Measurements from ENCODE around the gene TRIM17.

The TRIM17 gene

DNA sequence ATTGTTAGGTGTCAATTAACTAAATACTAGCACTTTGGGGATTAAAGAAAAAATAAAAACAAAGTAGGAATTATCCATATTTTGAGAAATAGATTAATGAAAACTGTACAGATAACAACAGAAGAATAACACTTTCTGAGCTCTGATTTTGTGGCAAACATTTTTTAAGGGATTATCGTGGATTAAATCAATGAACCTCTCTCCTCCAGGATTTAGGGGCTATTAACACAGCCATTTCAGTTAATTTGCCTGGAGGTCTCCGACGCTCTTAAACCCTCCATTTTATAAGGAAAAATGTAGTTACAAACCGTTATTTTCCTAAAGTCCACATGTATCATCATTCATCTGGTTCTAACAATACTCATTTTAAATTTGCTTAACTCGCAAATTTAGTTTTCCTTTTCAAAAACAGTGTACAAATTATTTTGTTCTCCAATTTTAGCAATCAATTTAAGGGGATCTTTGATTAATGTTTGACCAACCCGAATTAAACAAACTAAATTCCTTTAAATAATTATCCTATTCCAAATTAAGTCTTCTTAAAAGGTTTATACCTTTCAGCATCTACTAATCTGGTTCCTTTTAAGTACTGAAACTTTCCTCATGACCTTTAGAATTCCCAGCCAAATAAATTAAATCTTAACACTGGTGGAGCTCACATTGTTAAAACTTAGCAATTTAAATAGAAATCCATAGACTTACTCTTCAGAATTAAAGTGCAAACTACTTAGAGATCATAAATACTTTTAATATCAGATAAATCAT, 39.8 kb upstream of the TRIM17 start:
- in situ Hi-C loops (cut with MboI; ENCODE audit: low sequenced_read_pairs), result loop anchor here (10.0 kb wide), 1 partner anchor 322 kb away; no protein-coding TSS in a partner anchor
- Histone ChIP-seq H3K27me3 (ENCODE audit: low read depth) (no peaks in the 10 kb centered on the region), H3K4me3 (peak overlapping the region; percentile 81), H3K36me3 (replicated peaks) (no peaks in the 10 kb centered on the region; the same call in 1 of the 2 replicates), H3K4me1 (peaks cover 14% of the 10 kb centered on the region), H3K9me3 (no peaks in the 10 kb centered on the region)
- DNase-seq (ENCODE audit: low spot score in 2 of 2), result peak in 1 of 2 experiments; percentile 65

DNA sequence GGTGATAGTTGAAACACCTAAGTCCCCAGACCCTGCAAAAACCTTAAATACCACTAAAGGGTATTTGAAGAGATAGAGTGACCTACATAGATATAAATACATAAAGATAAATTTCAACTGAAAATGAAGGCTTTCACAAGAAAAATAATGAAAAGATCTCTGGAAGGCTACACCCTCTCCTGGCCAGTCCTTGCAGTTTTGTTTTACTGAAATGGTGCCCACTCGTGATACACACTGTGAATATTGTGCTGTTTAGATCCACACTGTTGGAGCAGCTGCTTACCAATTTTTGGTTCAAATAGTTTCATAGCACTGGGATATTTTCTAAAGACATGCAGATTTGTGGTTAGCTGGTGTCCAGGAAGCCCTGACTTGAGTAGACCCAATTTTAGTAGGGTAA, 39.1 kb upstream of the TRIM17 start:
- Histone ChIP-seq H3K9me3 (no peaks in the 10 kb centered on the region), H3K4me3 (peak overlapping the region; percentile 81), H3K4me1 (peaks cover 13% of the 10 kb centered on the region), H3K27me3 (ENCODE audit: low read depth) (no peaks in the 10 kb centered on the region), H3K36me3 (replicated peaks) (no peaks in the 10 kb centered on the region; the same call in 1 of the 2 replicates)
- in situ Hi-C loops (cut with MboI; ENCODE audit: low sequenced_read_pairs), result loop anchor here (10.0 kb wide), 1 partner anchor 321 kb away; no protein-coding TSS in a partner anchor
- DNase-seq (ENCODE audit: low spot score in 2 of 2), result no peak

DNA sequence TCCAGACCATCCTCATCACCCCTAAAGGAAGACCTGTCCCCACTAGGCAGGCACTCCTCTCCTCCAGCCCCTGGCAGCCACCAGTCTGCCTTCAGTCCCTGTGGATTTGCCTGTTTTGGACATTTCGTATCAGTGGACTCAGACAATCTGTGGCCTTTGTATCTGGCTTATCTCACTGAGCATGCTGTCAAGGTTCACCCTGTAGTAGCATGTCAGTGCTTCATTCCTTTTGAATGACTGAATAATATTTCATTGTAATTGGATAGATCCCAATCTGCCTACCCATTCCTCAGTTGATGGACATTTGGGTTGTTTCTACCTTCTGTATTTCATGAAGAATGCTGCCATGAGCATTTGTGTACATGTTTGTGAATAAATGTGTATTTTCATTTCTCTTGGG, 37.6 kb upstream of the TRIM17 start:
- in situ Hi-C loops (cut with MboI; ENCODE audit: low sequenced_read_pairs), result loop anchor here (10.0 kb wide), 1 partner anchor 319 kb away; no protein-coding TSS in a partner anchor
- H3K4me3 ChIP-seq, result no peak overlapping the region
- peaks cover 10% of the 10 kb centered on the region for H3K4me1 ChIP-seq
- H3K27me3 ChIP-seq (ENCODE audit: low read depth), result no peaks in the 10 kb centered on the region
- no peaks in the 10 kb centered on the region for H3K9me3 ChIP-seq
- no peaks in the 10 kb centered on the region; the same call in 1 of the 2 replicates for H3K36me3 ChIP-seq (replicated peaks)
- DNase-seq (ENCODE audit: low spot score in 2 of 2), result no peak

DNA sequence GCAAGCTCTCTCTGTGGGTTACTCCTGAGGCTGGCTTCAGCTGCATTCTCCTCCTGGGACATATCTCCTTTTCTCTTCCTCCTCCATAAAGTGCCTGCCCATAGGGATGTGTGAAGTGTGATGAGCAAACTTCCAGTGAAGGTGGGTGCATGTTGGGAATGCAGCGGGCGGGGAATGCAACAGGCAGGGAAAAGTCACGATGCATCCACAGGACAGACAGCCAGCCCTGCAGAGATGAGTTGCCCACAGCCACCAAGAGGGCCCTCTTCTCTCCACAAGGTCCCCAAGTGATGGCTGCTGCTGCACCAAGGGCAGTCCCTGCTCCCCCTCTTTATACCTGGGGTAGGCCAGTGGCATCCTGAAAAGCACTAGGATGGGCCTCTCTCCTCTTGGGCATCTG, 37.0 kb upstream of the TRIM17 start:
- DNase-seq (ENCODE audit: low spot score in 2 of 2), result no peak
- no peaks in the 10 kb centered on the region; the same call in 1 of the 2 replicates for H3K36me3 ChIP-seq (replicated peaks)
- in situ Hi-C loops (cut with MboI; ENCODE audit: low sequenced_read_pairs), result loop anchor here (10.0 kb wide), 1 partner anchor 319 kb away; no protein-coding TSS in a partner anchor
- no peaks in the 10 kb centered on the region for H3K9me3 ChIP-seq
- no peak overlapping the region for H3K4me3 ChIP-seq
- H3K4me1 ChIP-seq, result peaks cover 10% of the 10 kb centered on the region
- H3K27me3 ChIP-seq (ENCODE audit: low read depth), result no peaks in the 10 kb centered on the region

DNA sequence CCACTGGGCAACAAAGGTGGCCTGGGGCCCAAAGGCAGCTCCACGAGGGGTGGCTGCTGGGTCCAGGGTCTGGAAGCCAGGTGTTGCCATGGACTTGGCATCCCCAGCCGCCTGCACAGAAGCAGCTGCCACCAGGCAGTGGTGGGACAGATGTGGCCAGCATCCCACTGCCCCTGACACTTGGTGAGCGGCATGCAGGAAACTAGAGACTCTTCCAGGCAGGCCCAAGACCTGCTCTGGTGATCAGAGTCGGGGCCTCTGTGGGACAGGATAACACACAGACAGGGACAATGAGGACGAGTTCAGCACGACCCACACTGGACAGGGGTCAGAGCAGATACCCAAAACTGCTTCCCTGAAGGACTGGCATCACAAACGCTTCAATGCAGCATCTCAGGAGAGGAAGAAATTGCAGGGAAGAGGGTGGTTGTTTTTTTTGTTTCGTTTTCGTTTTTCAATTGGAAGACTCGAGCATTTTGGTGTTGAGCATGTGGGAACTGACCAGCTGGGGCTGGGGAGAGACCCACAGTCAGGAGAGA, 36.4 kb upstream of the TRIM17 start:
- Histone ChIP-seq H3K4me1 (peaks cover 10% of the 10 kb centered on the region), H3K4me3 (no peak overlapping the region), H3K27me3 (ENCODE audit: low read depth) (no peaks in the 10 kb centered on the region), H3K9me3 (no peaks in the 10 kb centered on the region), H3K36me3 (replicated peaks) (no peaks in the 10 kb centered on the region; the same call in 1 of the 2 replicates)
- in situ Hi-C loops (cut with MboI; ENCODE audit: low sequenced_read_pairs), result loop anchor here (10.0 kb wide), 1 partner anchor 318 kb away; no protein-coding TSS in a partner anchor
- DNase-seq (ENCODE audit: low spot score in 2 of 2), result no peak

DNA sequence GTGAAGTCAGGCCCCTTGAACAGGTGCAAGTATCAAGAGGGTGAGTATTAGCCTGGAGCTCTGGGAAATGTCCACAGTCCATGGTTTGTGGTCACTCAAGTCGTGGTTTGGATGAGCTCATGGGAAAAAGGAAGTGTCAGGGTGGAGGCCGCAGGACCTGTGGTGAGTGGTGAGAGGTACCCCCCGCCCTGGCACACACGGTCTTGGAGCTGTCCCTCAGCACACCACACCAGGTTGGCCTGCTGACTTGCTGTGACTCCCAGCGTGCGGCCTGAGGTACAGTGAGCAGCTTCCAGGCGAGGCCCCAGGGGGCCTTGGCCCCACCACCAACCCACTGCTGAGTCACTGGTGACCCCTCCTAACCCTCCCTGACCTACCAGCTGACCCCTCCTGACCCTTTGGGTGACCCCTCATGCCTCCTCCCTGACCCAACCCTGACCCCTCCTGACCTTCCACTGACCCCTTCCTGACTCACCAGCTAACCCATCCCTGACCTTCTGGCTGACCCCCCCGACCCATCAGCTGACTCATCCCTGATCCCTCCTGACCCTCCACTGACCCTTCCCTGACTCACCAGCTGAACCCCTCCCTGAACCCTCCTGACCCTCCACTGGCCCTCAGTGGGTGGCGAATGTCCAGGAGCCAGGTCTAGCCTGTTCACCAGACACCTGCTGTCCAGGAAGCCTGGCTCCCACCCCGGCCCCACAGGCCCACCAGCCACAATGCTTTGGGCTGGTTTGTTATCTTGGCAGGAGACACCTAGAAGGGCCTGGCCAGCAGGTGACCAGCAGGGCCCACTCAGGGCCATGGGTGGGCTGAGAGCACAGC, 35.7 kb upstream of the TRIM17 start:
- Histone ChIP-seq H3K36me3 (replicated peaks) (no peaks in the 10 kb centered on the region; the same call in 1 of the 2 replicates), H3K27me3 (ENCODE audit: low read depth) (no peaks in the 10 kb centered on the region), H3K4me1 (peaks cover 10% of the 10 kb centered on the region), H3K9me3 (no peaks in the 10 kb centered on the region), H3K4me3 (no peak overlapping the region)
- no peak for DNase-seq (ENCODE audit: low spot score in 2 of 2)
- in situ Hi-C loops (cut with MboI; ENCODE audit: low sequenced_read_pairs), result loop anchor here (10.0 kb wide), 1 partner anchor 318 kb away; no protein-coding TSS in a partner anchor

DNA sequence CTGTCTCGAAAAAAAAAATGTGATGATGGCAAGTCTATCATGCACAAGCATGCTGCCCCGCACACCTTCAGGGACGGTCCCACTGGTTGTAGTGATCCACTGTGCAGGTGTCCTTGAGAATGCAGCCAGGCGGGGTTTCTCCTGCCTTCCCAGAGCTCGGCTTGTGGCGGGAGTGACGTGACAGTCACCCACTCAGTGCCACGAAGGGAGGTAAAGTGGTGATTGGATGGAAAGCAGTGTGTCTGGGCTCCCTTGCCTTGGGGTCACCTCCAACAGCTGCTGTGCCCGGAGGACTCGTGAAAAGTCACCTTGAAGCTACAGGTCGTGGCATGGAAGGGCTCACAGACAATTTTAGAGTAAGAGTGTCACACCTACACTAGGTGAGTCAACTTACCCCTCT, 33.5 kb upstream of the TRIM17 start:
- Histone ChIP-seq H3K4me1 (peaks cover under 1% of the 10 kb centered on the region; the same call in 1 of the 2 replicates), H3K36me3 (replicated peaks) (no peaks in the 10 kb centered on the region; the same call in 1 of the 2 replicates), H3K4me3 (no peak overlapping the region), H3K9me3 (no peaks in the 10 kb centered on the region), H3K27me3 (ENCODE audit: low read depth) (no peaks in the 10 kb centered on the region)
- no peak for DNase-seq (ENCODE audit: low spot score in 2 of 2)
- in situ Hi-C loops (cut with MboI; ENCODE audit: low sequenced_read_pairs), result loop anchor here (10.0 kb wide), 1 partner anchor 315 kb away; no protein-coding TSS in a partner anchor

DNA sequence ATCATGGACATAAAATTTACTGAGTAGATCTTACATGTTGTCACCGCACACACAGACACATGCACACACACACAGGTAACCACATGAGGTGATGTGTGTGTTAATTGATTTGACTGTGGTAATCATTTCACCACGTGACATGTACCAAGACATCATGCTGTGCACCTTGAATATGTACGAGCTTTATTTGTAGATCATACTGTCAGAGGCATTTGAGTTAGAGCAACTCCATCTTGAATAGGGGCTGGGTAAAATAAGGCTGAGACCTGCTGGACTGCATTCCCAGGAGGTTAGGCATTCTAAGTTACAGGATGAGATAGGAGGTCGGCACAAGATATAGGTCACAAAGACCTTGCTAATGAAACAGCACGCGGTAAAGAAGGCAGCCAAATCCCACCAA, 31.7 kb upstream of the TRIM17 start:
- H3K4me1 ChIP-seq, result no peaks in the 10 kb centered on the region

DNA sequence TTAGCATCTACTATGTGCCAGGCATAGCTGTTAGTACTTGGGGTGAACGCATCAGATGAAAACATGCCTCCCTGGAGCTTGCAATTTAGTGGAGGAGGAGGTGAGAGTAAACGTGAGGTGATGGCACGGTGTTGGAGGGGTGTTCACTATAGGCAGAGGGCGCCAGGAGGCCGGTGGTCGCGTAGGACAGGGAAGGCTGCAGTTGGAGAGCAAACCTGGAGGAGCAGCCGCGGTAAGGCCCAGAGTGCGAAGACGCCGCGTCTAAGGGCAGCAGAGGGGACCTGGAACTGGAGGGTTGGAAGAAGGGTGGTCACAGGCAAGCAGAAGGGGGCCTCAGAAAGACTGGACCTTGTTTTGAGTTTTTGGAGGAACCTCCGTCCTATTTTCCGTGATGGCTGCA, 30.2 kb upstream of the TRIM17 start:
- in situ Hi-C loops (cut with MboI; ENCODE audit: low sequenced_read_pairs), result no loop called here
- no peaks in the 10 kb centered on the region for H3K4me1 ChIP-seq
- no peaks in the 10 kb centered on the region for H3K36me3 ChIP-seq (replicated peaks)
- no peak overlapping the region for H3K4me3 ChIP-seq
- no peaks in the 10 kb centered on the region for H3K9me3 ChIP-seq
- no peak for DNase-seq (ENCODE audit: low spot score in 2 of 2)
- H3K27me3 ChIP-seq (ENCODE audit: low read depth), result no peaks in the 10 kb centered on the region

More for the DNA sequence above, 31.7 kb upstream of the TRIM17 start:
- Histone ChIP-seq H3K9me3 (no peaks in the 10 kb centered on the region), H3K36me3 (replicated peaks) (no peaks in the 10 kb centered on the region), H3K27me3 (ENCODE audit: low read depth) (no peaks in the 10 kb centered on the region), H3K4me3 (no peak overlapping the region)
- DNase-seq (ENCODE audit: low spot score in 2 of 2), result no peak
- in situ Hi-C loops (cut with MboI; ENCODE audit: low sequenced_read_pairs), result no loop called here

DNA sequence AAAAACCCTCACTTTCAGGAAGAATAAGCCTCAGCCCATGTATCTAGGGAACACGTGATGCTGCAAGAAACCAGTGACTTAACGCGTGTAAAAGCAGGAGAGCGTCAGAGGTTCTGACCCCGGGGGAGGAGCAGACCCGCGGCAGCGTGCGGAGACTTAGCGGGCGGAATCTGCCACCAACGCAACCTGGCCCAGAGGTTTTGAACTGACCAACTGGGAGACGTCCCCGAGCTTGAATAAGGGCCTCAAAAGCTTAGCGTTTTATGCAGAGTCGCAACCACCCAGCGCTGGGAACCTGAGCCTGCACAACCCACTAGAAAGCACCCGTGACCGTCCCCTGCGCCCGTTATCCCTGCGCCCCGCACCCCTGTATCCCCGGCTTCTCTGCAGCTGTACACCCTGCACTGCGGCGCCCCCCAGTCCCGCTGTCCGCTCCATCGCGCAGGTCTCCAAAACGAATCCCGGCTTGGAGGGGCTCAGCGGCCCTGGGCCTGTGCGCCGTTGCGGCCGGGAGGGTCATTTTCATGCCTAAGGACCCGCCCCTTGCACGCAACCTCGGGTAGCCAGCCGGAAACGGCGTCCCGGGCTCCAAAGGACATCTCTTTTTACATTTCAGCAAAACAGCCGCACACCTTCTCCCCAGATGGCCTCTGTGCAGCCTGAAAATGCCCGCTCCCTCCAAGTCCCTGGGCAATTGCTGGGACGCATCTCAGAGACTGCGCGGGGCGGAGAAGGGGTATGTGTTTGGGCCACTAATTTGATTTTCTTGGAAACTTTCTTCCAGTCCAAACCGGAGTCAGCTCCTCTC, 29.4 kb upstream of the TRIM17 start:
- Histone ChIP-seq H3K9me3 (no peaks in the 10 kb centered on the region), H3K4me3 (no peak overlapping the region), H3K4me1 (no peaks in the 10 kb centered on the region), H3K27me3 (ENCODE audit: low read depth) (no peaks in the 10 kb centered on the region), H3K36me3 (replicated peaks) (no peaks in the 10 kb centered on the region)
- DNase-seq (ENCODE audit: low spot score in 2 of 2), result no peak
- in situ Hi-C loops (cut with MboI; ENCODE audit: low sequenced_read_pairs), result no loop called here

DNA sequence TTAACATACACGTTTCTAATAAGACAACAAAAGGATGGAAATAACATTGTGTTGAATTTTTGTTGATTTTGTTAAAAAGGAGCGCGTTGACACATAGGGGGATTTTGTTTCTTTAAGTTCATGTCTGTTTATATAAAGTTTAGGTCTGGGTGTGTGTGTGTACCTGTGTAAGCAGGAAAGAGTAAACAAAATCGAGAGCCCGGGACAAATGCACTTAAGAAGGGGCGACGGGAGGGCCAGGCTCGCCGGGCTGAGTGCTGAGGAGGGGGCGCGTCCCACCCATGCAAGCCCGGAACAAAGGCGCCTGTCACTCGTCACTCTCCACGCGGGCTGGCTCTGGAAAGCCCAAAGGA, 28.8 kb upstream of the TRIM17 start:
- Histone ChIP-seq H3K36me3 (replicated peaks) (no peaks in the 10 kb centered on the region), H3K27me3 (ENCODE audit: low read depth) (no peaks in the 10 kb centered on the region), H3K4me3 (no peak overlapping the region), H3K4me1 (no peaks in the 10 kb centered on the region), H3K9me3 (no peaks in the 10 kb centered on the region)
- DNase-seq (ENCODE audit: low spot score in 2 of 2), result no peak
- in situ Hi-C loops (cut with MboI; ENCODE audit: low sequenced_read_pairs), result no loop called here

DNA sequence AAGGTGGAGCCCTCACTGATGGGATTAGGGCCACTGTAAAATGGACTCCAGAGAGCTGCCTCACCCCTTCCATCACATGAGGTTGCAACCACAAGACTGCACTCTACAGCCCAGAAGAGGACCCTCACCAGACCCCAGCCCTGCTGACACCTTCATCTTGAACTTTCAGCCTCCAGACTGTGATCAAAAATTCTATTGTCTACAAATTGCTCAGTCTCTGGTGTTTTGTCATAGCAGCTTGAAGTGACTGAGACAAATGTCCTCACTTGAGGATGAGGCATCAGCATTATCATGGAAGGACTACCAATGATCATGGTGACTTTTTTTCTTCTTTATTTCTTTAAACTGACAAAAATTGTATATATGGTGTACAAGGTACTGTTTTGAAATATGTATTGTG, 26.7 kb upstream of the TRIM17 start:
- Histone ChIP-seq H3K4me3 (no peak overlapping the region), H3K27me3 (ENCODE audit: low read depth) (no peaks in the 10 kb centered on the region), H3K36me3 (replicated peaks) (no peaks in the 10 kb centered on the region), H3K9me3 (no peaks in the 10 kb centered on the region), H3K4me1 (no peaks in the 10 kb centered on the region)
- DNase-seq (ENCODE audit: low spot score in 2 of 2), result no peak
- in situ Hi-C loops (cut with MboI; ENCODE audit: low sequenced_read_pairs), result no loop called here

Measured in HAP-1 (cell line).